LNCAP (cell line): ENCODE results near the gene SENP2.

Experiments
- TF ChIP-seq, protein P1 (sequence below): fragments of 450-650 bp; IDR thresholded peaks from 2 replicates; pipeline ENCODE4 v1.5.1; 2017; ENCODE audit warnings: mild to moderate bottlenecking

SENP2 gene

GRCh38 chr3:185653949-185654757, 68.1 kb downstream of the SENP2 start:
- TF ChIP-seq, protein P1, sequence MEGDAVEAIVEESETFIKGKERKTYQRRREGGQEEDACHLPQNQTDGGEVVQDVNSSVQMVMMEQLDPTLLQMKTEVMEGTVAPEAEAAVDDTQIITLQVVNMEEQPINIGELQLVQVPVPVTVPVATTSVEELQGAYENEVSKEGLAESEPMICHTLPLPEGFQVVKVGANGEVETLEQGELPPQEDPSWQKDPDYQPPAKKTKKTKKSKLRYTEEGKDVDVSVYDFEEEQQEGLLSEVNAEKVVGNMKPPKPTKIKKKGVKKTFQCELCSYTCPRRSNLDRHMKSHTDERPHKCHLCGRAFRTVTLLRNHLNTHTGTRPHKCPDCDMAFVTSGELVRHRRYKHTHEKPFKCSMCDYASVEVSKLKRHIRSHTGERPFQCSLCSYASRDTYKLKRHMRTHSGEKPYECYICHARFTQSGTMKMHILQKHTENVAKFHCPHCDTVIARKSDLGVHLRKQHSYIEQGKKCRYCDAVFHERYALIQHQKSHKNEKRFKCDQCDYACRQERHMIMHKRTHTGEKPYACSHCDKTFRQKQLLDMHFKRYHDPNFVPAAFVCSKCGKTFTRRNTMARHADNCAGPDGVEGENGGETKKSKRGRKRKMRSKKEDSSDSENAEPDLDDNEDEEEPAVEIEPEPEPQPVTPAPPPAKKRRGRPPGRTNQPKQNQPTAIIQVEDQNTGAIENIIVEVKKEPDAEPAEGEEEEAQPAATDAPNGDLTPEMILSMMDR, result no peak

GRCh38 chr3:185654758-185655145, 68.7 kb downstream of the SENP2 start:
- TF ChIP-seq, protein P1, result no peak

- TF ChIP-seq, protein P1, result no peak
Measured at GRCh38 chr3:185655426-185656320, 69.6 kb downstream of the SENP2 start.

DNA sequence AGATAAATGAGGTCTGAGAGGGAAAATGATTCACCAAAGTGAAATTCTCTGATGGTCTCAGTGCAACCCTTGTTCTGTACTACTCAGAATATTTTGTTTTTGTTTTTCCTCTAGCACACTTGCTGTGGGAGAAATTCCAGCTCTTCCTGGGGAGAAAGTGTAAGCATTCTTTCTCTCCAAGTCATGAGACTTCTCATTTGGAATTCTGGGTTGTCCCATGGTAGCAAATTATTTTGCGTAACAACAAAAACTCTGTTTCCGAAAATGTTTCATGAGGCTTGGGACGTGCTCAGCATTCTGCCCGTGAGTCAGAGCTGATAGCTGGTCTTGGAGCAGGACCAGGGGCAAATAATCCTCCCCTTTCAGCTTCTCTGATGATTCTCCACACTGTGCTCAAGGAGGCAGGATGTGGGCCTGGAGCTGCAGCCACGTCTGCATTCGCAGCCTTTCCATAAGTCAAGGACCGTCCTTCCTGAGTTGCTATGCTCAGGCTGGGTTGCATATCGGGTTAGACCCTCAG, 70.3 kb downstream of the SENP2 start:
- TF ChIP-seq, protein P1, result no peak

- TF ChIP-seq, protein P1, result no peak
Measured at GRCh38 chr3:185657211-185657610, 71.1 kb downstream of the SENP2 start.

- TF ChIP-seq, protein P1, result no peak
Measured at GRCh38 chr3:185657691-185658503, 71.8 kb downstream of the SENP2 start.

DNA sequence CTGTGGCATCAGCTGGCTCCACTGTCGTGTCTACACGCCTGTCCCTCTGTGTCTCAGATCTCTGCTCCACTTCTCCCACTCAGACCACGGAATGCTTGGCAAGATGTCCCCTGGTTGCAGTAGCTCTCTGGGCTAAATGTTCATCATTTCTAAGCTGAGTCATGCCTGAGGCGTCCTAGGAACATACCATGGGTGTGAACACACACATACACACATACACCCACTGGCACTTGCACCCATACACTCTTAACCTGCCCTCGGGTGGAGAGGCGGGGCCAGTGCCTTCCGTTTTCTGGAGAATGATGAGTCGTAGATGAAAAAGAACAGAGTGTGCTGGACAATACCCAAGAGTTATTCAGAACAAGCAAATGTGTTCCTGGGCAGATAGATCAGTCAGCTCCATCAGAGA, 72.4 kb downstream of the SENP2 start:
- TF ChIP-seq, protein P1, result no peak
